Coronary artery (tissue), 2 donors: Measurements from ENCODE around the gene ELL.

Source experiments
- DNase-seq: peaks from one replicate; pipeline ENCODE4 v3.0.0-alpha.2; 2017; ENCODE audit warnings: low spot score
- H3K27ac ChIP-seq, 2 donors: fragments of 200-600 bp; sonication (generic); one replicate each; pipeline ENCODE4 v1.5.1; 2016 to 2019
- H3K4me3 ChIP-seq: fragments of 200-600 bp; sonication (generic); 2 replicates; pipeline ENCODE4 v1.5.1; 2016; ENCODE audit warnings: mild to moderate bottlenecking, moderate library complexity
- CTCF ChIP-seq: fragments of 200-600 bp; sonication (generic); IDR thresholded peaks from one replicate; pipeline ENCODE4 v1.5.1; 2019; ENCODE audit warnings: antibody characterized with exemption

ELL gene

GRCh38 chr19:18557411-18558201 lies 35.7 kb upstream of the ELL start, which contains the start of gene KXD1:
KXD1 (plus strand) TSS chr19:18557870; CDS start chr19:18562057, 4,187 bp downstream.
- TF ChIP-seq CTCF: no peak
- DNase-seq: peak; percentile 98
- peak within 1 kb of the TSS; percentile 99 to 100 for H3K27ac ChIP-seq
- H3K4me3 ChIP-seq: peak within 1 kb of the TSS; percentile 88

- no peak for TF ChIP-seq CTCF
- no peak overlapping the region for H3K27ac ChIP-seq
- DNase-seq: no peak
- no peak overlapping the region for H3K4me3 ChIP-seq
Measured at GRCh38 chr19:18551631-18552030, 29.8 kb upstream of the ELL start.

GRCh38 chr19:18543814-18544475 lies 22.1 kb upstream of the ELL start:
- H3K27ac ChIP-seq: peak overlapping the region; percentile 87 to 100
- DNase-seq: no peak
- H3K4me3 ChIP-seq: peak overlapping the region; percentile 99
- no peak for TF ChIP-seq CTCF

- Histone ChIP-seq H3K27ac (peak within 1 kb of the TSS; percentile 87 to 100), H3K4me3 (peak within 1 kb of the TSS; percentile 99)
Measured at GRCh38 chr19:18542941-18543813, 21.3 kb upstream of the ELL start, which contains the start of gene FKBP8. FKBP8 (minus strand) TSS chr19:18543573; CDS start chr19:18541970, 1,603 bp downstream.

GRCh38 chr19:18541992-18542940 lies 20.4 kb upstream of the ELL start:
- Histone ChIP-seq H3K4me3 (peak overlapping the region; percentile 99), H3K27ac (peak overlapping the region; percentile 87 to 100)
- no peak for TF ChIP-seq CTCF
- DNase-seq: no peak

More at GRCh38 chr19:18542941-18543813, 21.3 kb upstream of the ELL start, which contains the start of gene FKBP8:
- DNase-seq: peak; percentile 93
- TF ChIP-seq CTCF: no peak
